IPS-NIHi11 (cell line): ENCODE results near the gene TSPEAR.

Source experiments
- DNase-seq: peaks from one replicate; pipeline ENCODE4 v3.0.0; 2012; ENCODE audit warnings: mixed read lengths, low spot score

The TSPEAR gene

DNA sequence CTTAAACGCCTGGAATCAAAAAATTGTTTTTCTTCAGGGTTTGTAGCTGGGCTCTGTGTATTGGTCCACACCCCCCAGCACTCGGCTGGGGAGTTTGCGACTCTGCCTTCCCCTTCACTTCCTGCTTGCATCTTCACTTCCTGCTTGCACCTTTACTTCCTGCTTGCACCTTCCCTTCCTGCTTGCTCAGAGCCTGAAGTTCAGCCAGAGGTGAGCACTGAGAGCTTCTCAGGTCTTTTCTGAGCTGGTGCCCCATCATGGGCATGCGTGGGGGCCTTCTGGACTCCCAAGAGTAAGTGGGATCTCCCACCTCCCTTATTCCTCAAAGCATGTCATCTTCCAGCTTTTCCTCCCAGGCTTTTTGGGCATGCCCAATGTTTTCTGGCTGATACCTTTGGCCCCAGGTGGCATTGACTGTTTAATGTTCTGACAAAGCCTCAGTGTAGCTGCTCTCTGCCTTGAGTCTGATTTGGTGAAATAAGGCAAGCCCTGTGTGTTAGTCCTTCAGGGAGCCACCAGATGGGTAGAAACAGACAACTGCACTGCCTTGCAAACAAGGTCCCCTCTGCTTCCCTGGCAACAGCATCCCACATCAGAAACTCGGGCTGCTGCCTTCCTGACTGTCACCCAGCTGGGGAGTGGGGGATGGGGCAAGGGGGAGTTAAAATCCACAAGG, 163.6 kb downstream of the TSPEAR start:
- DNase-seq: no peak

GRCh38 chr21:44544566-44544965, 166.8 kb downstream of the TSPEAR start:
- DNase-seq: no peak

GRCh38 chr21:44542716-44543115, 168.7 kb downstream of the TSPEAR start:
- no peak for DNase-seq

DNA sequence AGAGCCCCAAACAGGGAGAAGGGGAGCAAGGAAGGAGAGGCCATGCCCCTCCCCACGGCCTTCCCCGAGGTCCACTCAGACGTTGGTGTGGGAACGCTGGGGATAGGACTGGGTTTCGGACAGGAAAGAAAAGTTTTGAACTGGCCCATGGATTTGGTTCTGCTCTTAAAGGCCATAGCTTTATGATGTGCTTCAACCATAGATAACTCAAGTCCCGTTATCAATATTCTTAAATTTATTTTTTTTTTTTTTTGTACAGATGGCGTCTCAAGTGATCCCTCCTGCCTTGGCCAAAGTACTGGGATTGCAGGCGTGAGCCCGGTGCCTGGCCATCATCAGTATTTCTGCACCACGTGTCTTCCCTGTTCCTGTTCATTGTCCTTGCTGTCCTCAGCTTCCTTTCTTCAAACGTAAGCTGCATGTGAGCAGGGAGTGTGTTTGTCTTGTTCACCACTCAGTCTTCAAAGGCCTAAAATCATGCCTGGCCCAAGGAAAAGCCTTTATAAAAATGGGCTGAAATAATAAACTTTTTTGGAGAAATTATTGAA, 170.6 kb downstream of the TSPEAR start:
- no peak for DNase-seq

- DNase-seq: no peak
Measured at GRCh38 chr21:44539991-44540666, 171.2 kb downstream of the TSPEAR start, which contains the start of gene KRTAP10-1. TSS of gene KRTAP10-1 (minus strand) at chr21:44540195. CDS start at chr21:44540150, 45 bp downstream.

GRCh38 chr21:44539046-44539445, 172.3 kb downstream of the TSPEAR start:
- no peak for DNase-seq

- no peak for DNase-seq
Measured at GRCh38 chr21:44537930-44538911, 173.2 kb downstream of the TSPEAR start.

GRCh38 chr21:44535963-44536362, 175.4 kb downstream of the TSPEAR start:
- no peak for DNase-seq

- DNase-seq: no peak
Measured at GRCh38 chr21:44534688-44535087, 176.7 kb downstream of the TSPEAR start.

GRCh38 chr21:44533891-44534627, 177.3 kb downstream of the TSPEAR start:
- peak; percentile 79 for DNase-seq

DNA sequence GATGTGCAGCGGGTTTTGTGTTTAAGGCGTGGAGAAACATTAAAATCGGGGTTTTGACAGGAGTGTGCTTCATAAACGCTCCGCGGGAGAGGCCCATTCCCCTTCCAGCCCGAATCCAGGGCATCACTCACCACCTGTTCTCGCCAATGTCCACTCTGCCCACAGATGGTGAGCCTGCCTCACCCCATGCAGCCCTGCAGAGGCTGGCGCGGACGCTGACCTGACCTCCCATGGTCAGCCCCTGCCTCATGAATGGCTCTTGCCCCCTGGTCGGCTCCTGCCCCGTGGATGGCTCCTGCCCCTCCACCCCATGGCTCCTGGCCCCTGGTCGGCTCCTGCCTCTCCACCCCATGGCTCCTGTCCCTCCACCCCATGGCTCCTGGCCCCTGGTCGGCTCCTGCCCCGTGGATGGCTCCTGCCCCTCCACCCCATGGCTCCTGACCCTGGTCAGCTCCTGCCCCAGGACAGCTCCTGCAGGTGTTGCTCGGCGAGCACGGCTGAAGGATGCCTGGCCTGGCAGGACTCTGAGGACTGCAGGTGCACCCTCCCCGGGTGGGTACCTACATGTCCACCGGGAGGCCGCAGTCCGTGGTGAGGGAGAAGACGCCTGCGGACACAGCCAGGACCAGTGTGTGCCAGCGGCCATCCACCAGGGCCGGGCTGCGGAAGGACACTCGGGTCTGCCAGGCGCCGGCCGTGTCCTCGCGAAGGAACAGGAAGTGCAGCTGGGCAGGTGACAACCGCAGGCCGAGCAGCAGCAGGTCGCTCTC, 178.1 kb downstream of the TSPEAR start:
- no peak for DNase-seq

- no peak for DNase-seq
Measured at GRCh38 chr21:44532712-44533111, 178.7 kb downstream of the TSPEAR start.

DNA sequence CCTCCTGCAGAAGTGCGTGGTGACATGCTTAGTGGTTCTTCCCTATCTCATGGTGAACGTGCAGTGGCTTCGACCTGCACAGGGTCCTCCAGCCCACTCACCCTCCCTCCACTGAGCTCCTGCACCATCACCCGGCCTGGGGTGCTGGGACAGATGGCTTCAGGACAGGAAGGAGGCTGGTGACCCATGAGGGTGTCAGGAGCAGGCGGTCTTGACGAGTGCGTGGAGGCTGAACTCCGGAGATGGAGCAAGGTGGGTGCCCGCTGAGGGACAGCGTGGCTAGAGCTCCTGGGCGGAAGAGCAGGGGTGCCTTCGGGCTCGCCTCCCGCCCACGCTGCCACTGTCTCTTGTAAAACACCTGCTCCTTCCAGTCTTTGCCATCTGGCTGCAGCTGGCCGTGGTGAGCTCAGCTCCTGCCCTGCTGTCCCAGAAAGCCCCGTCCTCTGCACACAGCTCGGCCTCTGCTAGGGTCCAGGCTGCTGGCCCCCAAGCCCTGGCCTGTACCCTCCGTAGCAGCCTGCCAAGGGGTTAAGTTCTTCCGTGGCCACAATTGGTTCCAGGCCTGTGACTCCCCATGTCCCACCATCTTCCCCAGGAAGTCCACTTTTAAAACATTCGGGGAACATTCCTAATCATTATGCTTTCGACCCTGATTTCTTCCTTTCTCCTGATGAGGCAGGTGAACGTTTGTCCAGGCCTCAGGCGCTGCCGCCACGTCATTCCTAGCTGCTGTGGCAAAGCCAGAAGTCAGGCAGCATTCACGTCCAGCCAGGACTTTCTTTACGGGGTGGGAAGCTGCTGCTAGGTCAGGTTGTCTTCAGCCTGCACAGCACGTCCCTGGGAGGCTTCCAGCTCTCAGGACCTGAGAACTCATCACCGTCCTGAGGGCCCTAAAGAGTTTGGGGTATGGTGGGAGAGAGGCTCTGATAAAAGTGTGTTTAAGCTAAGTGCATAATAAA, 179.5 kb downstream of the TSPEAR start:
- no peak for DNase-seq

DNA sequence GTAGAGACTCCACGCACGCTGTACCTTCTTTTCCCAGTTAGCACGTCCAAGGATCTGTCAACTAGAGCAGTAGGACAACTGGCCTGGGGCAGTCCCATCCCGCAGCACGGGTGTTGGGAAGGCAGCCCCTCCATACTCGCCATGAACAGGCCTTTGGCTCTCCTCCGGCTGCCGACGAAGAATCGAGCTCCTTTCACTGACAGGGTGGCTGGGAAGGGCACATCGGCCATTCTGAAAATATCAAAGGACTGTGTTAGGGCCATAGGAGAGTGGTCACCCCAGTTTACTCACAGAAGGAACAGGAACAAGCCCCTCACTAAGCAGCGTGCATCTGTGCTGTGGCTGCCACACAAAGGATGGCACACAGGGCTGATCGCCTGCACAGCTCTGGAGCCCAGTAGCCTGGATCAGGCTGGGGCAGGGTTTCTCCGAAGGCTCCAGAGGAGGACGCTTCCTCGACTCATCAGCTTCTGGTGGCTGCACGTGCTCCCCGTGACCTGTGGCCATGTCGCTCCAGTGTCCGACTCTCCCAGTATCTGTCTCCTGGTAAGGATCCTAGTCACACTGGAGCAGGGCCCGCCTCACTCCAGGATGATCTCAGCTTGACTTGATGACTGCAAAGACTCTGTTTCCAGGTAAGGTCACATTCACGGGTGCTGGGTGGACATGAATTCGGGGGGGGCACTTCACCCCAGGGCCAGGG, 180.3 kb downstream of the TSPEAR start:
- DNase-seq: no peak

DNA sequence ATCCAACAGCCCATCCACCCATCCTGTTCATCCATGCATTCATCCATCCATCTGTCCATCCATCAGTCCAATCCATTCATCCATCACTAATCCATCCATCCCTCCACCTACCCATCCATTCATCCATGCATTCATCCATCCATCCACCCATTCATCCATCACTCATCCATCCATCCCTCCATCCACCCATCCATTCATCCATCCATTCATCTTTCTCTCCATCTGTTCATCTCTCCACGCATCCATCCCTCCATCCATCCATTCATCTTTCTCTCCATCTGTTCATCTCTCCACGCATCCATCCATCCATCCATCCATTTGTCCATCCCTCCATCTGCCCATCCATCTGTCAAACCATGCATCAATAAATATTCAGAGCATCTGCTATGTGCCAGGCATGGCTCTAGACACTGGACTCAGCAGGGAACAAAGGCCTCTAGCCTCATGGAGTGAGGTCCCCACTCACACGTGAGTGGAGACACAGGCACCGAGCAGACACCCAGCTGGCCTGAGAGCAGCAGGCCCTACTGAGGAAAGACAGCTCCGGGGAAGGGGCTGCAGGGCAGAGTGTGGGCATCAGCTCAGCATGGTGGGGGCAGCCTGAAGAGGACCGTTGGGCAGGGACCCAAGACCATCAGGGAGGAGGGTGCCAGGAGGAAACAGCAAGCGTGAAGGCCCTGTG, 181.0 kb downstream of the TSPEAR start:
- DNase-seq: no peak

DNA sequence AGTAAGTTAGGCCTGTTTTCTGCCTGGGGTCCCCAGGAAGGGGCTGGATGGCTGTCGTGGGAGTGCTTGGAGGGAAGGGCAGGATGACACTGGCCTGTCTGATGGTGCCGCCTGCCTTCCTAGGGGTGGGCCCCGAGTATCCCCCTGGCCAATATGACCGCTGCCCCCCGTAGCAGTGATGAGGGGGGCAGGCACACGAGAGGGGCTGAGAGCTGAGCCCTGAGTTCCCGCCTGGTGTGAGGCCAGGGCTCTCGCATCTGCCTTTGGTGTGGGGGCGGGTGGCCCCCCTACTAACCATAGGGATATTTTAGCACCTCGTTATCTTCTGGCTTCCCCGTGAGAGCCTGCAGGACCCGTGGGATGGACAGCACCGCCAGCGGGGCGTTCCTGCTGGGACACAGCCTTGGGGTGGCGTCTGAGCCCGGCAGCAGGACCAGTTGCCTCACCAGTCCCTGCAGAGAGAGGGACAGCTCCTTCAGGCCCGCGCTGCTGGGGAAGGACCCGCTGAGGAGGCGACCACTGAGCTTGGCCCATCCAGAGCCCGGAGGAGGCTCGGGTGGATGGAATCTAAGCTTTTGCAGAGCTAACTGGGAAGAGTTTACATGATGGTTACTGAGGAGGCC, 181.8 kb downstream of the TSPEAR start:
- no peak for DNase-seq

DNA sequence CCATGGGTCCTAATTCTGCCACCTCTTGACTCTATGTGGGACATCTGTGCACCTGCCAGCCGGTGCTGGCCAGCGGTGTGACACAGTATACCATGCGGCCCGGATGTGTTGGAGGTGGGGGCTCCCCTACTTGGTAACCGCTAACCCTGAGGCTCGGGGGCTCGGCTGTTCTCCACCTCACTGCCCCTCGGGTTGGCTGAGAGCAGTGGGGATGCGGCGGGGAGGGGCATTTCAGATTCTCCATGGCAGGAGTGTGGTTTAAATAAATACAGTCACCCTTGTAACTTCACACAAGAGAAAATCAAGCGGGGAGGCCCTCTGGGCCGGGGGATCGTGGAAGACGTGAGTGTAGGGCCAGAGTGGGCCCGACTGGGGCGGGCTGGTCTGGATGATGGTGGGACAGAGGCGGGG, 182.4 kb downstream of the TSPEAR start:
- no peak for DNase-seq

- no peak for DNase-seq
Measured at GRCh38 chr21:44528634-44528995, 182.8 kb downstream of the TSPEAR start.
